ENCODE data around the gene STK36. TPM values are rescaled to one million over a fixed set of nuclear protein-coding genes. Genes with fewer than 3 reads are reported as not detected.

Gene STK36
- total RNA-seq, 1 experiment from 2014 or later: 48.6 TPM

GRCh38 chr2:218631837-218632236 is 40.0 kb upstream of the STK36 start:
- Histone ChIP-seq H3K27me3 (ENCODE audit: control insufficient read depth, insufficient read depth, low read length) (no peaks in the 10 kb centered on the region), H3K9me3 (ENCODE audit: control insufficient read depth, insufficient read depth, low read depth, low read length) (no peaks in the 10 kb centered on the region), H3K4me1 (ENCODE audit: control insufficient read depth, insufficient read depth, low read length) (no peaks in the 10 kb centered on the region; the same call in 1 of the 2 replicates), H3K4me3 (ENCODE audit: low read depth in 2 of 2, low read length in 2 of 2) (no peak overlapping the region), H3K27ac (ENCODE audit: low read length) (no peak overlapping the region), H3K36me3 (ENCODE audit: control insufficient read depth, insufficient read depth, low read length) (no peaks in the 10 kb centered on the region; the same call in 1 of the 2 replicates)
- BruUV-seq (replicated peaks): no TSS peak
- ChIA-PET CTCF (no interaction called here), POLR2A (no interaction called here)
- in situ Hi-C loops (cut with HindIII; ENCODE audit: low pct_unique_long_range_greater_than_20kb, low sequenced_read_pairs) (no loop called here), intact Hi-C loops (cut with micrococcal nuclease; ENCODE audit: unreplicated experiment) (no loop called here)
- ATAC-seq (no peak), DNase-seq (ENCODE audit: low read depth, low spot score) (no peak)
- TF ChIP-seq REST (IDR thresholded peaks at IDR 0.05; ENCODE audit: insufficient read depth in 1 of 2, low read depth in 2 of 2, low read length in 1 of 2): no peak

- BruUV-seq (replicated peaks): no TSS peak
- TF ChIP-seq POLR2AphosphoS5 (IDR thresholded peaks at IDR 0.05; ENCODE audit: low read depth, low read length) (no peak), REST (IDR thresholded peaks at IDR 0.05; ENCODE audit: insufficient read depth in 1 of 2, low read depth in 2 of 2, low read length in 1 of 2) (no peak), TCF7L2 (IDR thresholded peaks at IDR 0.05; ENCODE audit: low read depth, low read length) (no peak), CTCF (IDR thresholded peaks at IDR 0.05) (no peak), SIN3A (IDR thresholded peaks at IDR 0.05; ENCODE audit: borderline replicate concordance, insufficient read depth, low read depth, low read length) (no peak)
- intact Hi-C loops (cut with micrococcal nuclease; ENCODE audit: unreplicated experiment): no loop called here
- POLR2A ChIA-PET: interaction anchor here (0.5 kb wide), 1 partner anchor 34 kb away, joined by 3 read pairs; no protein-coding TSS in a partner anchor
- CTCF ChIA-PET: no interaction called here
- no peak for ATAC-seq
- in situ Hi-C loops (cut with HindIII; ENCODE audit: low pct_unique_long_range_greater_than_20kb, low sequenced_read_pairs): no loop called here
- H3K9me3 ChIP-seq (ENCODE audit: control insufficient read depth, insufficient read depth, low read depth, low read length): no peaks in the 10 kb centered on the region
- no peaks in the 10 kb centered on the region for H3K27me3 ChIP-seq (ENCODE audit: control insufficient read depth, insufficient read depth, low read length)
- H3K4me3 ChIP-seq (ENCODE audit: low read depth in 2 of 2, low read length in 2 of 2): no peak overlapping the region
- DNase-seq (ENCODE audit: low read depth, low spot score): no peak
- H3K36me3 ChIP-seq (ENCODE audit: control insufficient read depth, insufficient read depth, low read length): peaks cover 6% of the 10 kb centered on the region
- H3K27ac ChIP-seq (ENCODE audit: low read length): no peak overlapping the region
- no peaks in the 10 kb centered on the region; the same call in 1 of the 2 replicates for H3K4me1 ChIP-seq (ENCODE audit: control insufficient read depth, insufficient read depth, low read length)
Measured at GRCh38 chr2:218635719-218636118, 36.2 kb upstream of the STK36 start.
